GM19372 (cell line): Measurements from ENCODE around the gene FSTL1.

Source experiments
- ATAC-seq: cut with Tn5 transposase; IDR thresholded peaks from one replicate; pipeline ENCODE4 v1.9.1; 2021; ENCODE audit warnings: mild to moderate bottlenecking, low read depth, moderate library complexity; ENCODE audit not compliant: unreplicated experiment

The FSTL1 gene

GRCh38 chr3:120450600-120451271 is at the start of gene FSTL1:
TSS of gene FSTL1 (minus strand) at chr3:120450992. CDS start at chr3:120450746, 246 bp downstream.
- ATAC-seq = no peak

GRCh38 chr3:120498556-120499346 is 48.0 kb upstream of the FSTL1 start:
- no peak for ATAC-seq

GRCh38 chr3:120497818-120498217 is 47.0 kb upstream of the FSTL1 start:
- no peak for ATAC-seq

GRCh38 chr3:120497336-120497735 is 46.5 kb upstream of the FSTL1 start:
- ATAC-seq = no peak

GRCh38 chr3:120496278-120497002 is 45.6 kb upstream of the FSTL1 start:
- no peak for ATAC-seq

GRCh38 chr3:120495809-120496208 is 45.0 kb upstream of the FSTL1 start:
- no peak for ATAC-seq

- ATAC-seq = no peak
Observed at GRCh38 chr3:120492103-120492502, 41.3 kb upstream of the FSTL1 start.

GRCh38 chr3:120489421-120489820 is 38.6 kb upstream of the FSTL1 start:
- ATAC-seq = no peak

GRCh38 chr3:120488296-120488695 is 37.5 kb upstream of the FSTL1 start:
- ATAC-seq = no peak

GRCh38 chr3:120487191-120487650 is 36.4 kb upstream of the FSTL1 start:
- no peak for ATAC-seq

GRCh38 chr3:120481081-120481480 is 30.3 kb upstream of the FSTL1 start:
- ATAC-seq = no peak

GRCh38 chr3:120477781-120478180 is 27.0 kb upstream of the FSTL1 start:
- ATAC-seq = no peak

GRCh38 chr3:120475722-120476377 is 25.1 kb upstream of the FSTL1 start:
- ATAC-seq = no peak

GRCh38 chr3:120473896-120474675 is 23.3 kb upstream of the FSTL1 start:
- ATAC-seq = no peak

- ATAC-seq = no peak
Observed at GRCh38 chr3:120473389-120473788, 22.6 kb upstream of the FSTL1 start.

- no peak for ATAC-seq
Observed at GRCh38 chr3:120472121-120472844, 21.5 kb upstream of the FSTL1 start.

GRCh38 chr3:120471643-120472042 is 20.9 kb upstream of the FSTL1 start:
- ATAC-seq = no peak

GRCh38 chr3:120470870-120471269 is 20.1 kb upstream of the FSTL1 start:
- no peak for ATAC-seq

- ATAC-seq = no peak
Observed at GRCh38 chr3:120469882-120470301, 19.1 kb upstream of the FSTL1 start.
